K562 (cell line): ENCODE data around the gene SPRING1. TPM values are rescaled to one million over a fixed set of nuclear protein-coding genes. Genes with fewer than 3 reads are reported as not detected.
A peak's percentile ranks its signal among the peaks of the same experiment; 100 is the strongest.

Experiments used
- BRD4 ChIP-seq: fragments of 200-600 bp; sonication (generic); IDR thresholded peaks from 2 replicates; pipeline ENCODE4 v1.6.1; 2017; ENCODE audit warnings: inconsistent platforms
- CC2D1A ChIP-seq: fragments of 450-650 bp; IDR thresholded peaks from 2 replicates; pipeline ENCODE4 v1.6.1; 2017; ENCODE audit warnings: mild to moderate bottlenecking
- CEBPZ ChIP-seq: fragments of 150-350 bp; IDR thresholded peaks from 2 replicates; pipeline ENCODE4 v1.6.1; 2014; ENCODE audit warnings: low read depth, mild to moderate bottlenecking, low read length, borderline replicate concordance
- EP300 ChIP-seq: IDR thresholded peaks from 2 replicates; pipeline ENCODE4 v1.6.1; 2012; ENCODE audit warnings: low read length, improper control_type of control experiment
- FOXO4 ChIP-seq: fragments of 450-650 bp; formaldehyde crosslinking; IDR thresholded peaks from 2 replicates; pipeline ENCODE4 v1.4.0; 2020; ENCODE audit warnings: mild to moderate bottlenecking, moderate library complexity
- PYGO2 ChIP-seq: fragments of 450-650 bp; IDR thresholded peaks from 2 replicates; pipeline ENCODE4 v1.6.1; 2016; ENCODE audit warnings: mild to moderate bottlenecking, missing genetic modification characterization, moderate library complexity, missing compliant biosample characterization
- RHOXF2B ChIP-seq: fragments of 250-450 bp; sonication (Bioruptor Pico); conservative IDR thresholded peaks from 2 replicates; pipeline ENCODE4 v1.5.1; 2021
- SMAD1 ChIP-seq: fragments of 150-350 bp; IDR thresholded peaks from 2 replicates; pipeline ENCODE4 v1.6.1; 2014; ENCODE audit warnings: low read length, low read depth; ENCODE audit not compliant: partially characterized antibody
- STAT6 ChIP-seq: sonication (generic); formaldehyde crosslinking; IDR thresholded peaks from 2 replicates; pipeline ENCODE4 v1.8.1; 2023; ENCODE audit warnings: mild to moderate bottlenecking, missing genetic modification reagents
- TRIM24 ChIP-seq, 2 experiments: fragments of 450-650 bp; IDR thresholded peaks; 2 replicates each; pipeline ENCODE4 v1.6.1; 2016
- ZNF274 ChIP-seq: IDR thresholded peaks from 2 replicates; pipeline ENCODE4 v1.6.1; 2011; ENCODE audit warnings: low read depth, mild to moderate bottlenecking, low read length, moderate library complexity, borderline replicate concordance
- ZNF507 ChIP-seq: conservative IDR thresholded peaks from 2 replicates; pipeline ENCODE4 v1.6.1; 2017; ENCODE audit warnings: missing genetic modification characterization, missing compliant biosample characterization
- ZNF511 ChIP-seq: sonication (generic); formaldehyde crosslinking; IDR thresholded peaks from 2 replicates; pipeline ENCODE4 v1.8.0; 2022; ENCODE audit warnings: mild to moderate bottlenecking, missing genetic modification reagents
- polyA plus RNA-seq, 8 experiments: library from polyadenylated mRNA; depleted of rRNA in 4 of 8; stranded (reverse) in 5 of 8; unstranded in 3 of 8; fragments of >200 nt; fragmentation: Nextera tagmentation in 2 of 8; fragmentation: Illumina TruSeq in 1 of 8; extraction: Ambion mirVana in 2 of 8; extraction: Trizol in 1 of 8; gene quantifications; 2 replicates each; pipeline versions ENCODE4 v1.2.1 to v1.2.3, GENCODE V29; 2011 to 2014; ENCODE audit warnings: inconsistent platforms in 1 of 8, missing spikeins in 1 of 8
- total RNA-seq, 7 experiments: library from RNA; depleted of rRNA in 6 of 7; stranded (reverse); fragments of >200 nt in 6 of 7; fragmentation: Illumina TruSeq in 2 of 7; extraction: Trizol in 2 of 7; gene quantifications; 2 replicates each; pipeline versions ENCODE4 v1.2.1 to v1.2.3, GENCODE V29; 2011 to 2021; ENCODE audit warnings: low replicate concordance in 1 of 7
- TF ChIP-seq, protein P1 (sequence below), 2 experiments: fragments of 450-650 bp in 1 of 2; IDR thresholded peaks; 2 replicates each; pipeline ENCODE4 v1.6.1; 2011 to 2017; ENCODE audit warnings: low read depth in 2 of 2, antibody characterized with exemption in 1 of 2, borderline replicate concordance in 1 of 2, low read length in 1 of 2, mild to moderate bottlenecking in 1 of 2, mixed read lengths in 1 of 2; ENCODE audit not compliant: control insufficient read depth in 1 of 2

Gene SPRING1
- total and polyA plus RNA-seq, 9 of the 15 experiments (the other 6 are each of a cell fraction or from before 2014, with no cell fraction given) = 1.1 to 20.0 (median 8.0) TPM

GRCh38 chr12:116736962-116737773, 701 bp downstream of the SPRING1 start (continued):
- TF ChIP-seq CEBPZ (no peak), TRIM24 (IDR thresholded peaks at IDR 0.05) (peak in 1 of 2 experiments; percentile 46; a peak in 1 of 4 replicates), SMAD1 (no peak), ZNF274 (no peak), ZNF511 (CRISPR knock-in tag) (no peak), RHOXF2B (CRISPR knock-in tag) (no peak), PYGO2 (no peak), ZNF507 (no peak), FOXO4 (no peak), STAT6 (CRISPR knock-in tag) (no peak), BRD4 (no peak), EP300 (no peak), CC2D1A (0 out of 2 replicates have a peak, but pooled peaks have one; percentile 29)
- TF ChIP-seq, protein P1, sequence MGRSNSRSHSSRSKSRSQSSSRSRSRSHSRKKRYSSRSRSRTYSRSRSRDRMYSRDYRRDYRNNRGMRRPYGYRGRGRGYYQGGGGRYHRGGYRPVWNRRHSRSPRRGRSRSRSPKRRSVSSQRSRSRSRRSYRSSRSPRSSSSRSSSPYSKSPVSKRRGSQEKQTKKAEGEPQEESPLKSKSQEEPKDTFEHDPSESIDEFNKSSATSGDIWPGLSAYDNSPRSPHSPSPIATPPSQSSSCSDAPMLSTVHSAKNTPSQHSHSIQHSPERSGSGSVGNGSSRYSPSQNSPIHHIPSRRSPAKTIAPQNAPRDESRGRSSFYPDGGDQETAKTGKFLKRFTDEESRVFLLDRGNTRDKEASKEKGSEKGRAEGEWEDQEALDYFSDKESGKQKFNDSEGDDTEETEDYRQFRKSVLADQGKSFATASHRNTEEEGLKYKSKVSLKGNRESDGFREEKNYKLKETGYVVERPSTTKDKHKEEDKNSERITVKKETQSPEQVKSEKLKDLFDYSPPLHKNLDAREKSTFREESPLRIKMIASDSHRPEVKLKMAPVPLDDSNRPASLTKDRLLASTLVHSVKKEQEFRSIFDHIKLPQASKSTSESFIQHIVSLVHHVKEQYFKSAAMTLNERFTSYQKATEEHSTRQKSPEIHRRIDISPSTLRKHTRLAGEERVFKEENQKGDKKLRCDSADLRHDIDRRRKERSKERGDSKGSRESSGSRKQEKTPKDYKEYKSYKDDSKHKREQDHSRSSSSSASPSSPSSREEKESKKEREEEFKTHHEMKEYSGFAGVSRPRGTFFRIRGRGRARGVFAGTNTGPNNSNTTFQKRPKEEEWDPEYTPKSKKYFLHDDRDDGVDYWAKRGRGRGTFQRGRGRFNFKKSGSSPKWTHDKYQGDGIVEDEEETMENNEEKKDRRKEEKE (IDR thresholded peaks at IDR 0.05; ENCODE audit: borderline replicate concordance in 1 of 2, control insufficient read depth in 1 of 2, low read depth in 2 of 2, low read length in 1 of 2) = peak in 1 of 2 experiments; percentile 62; a peak in 1 of 4 replicates
